CD4-positive, alpha-beta T cell treated with Interleukin-12 subunit alpha and Interleukin-12 subunit beta, for 1 hour (primary cell): ENCODE measurements around the gene KCNQ1OT1.

Experiments
- DNase-seq: peaks from one replicate; pipeline ENCODE4 v3.0.0-alpha.2; 2020

The KCNQ1OT1 gene

GRCh38 chr11:2590965-2591754 is 108.6 kb downstream of the KCNQ1OT1 start:
- DNase-seq, result no peak

- DNase-seq, result no peak
Observed at GRCh38 chr11:2590131-2590964, 109.4 kb downstream of the KCNQ1OT1 start.

GRCh38 chr11:2589538-2589934 is 110.3 kb downstream of the KCNQ1OT1 start:
- no peak for DNase-seq

- no peak for DNase-seq
Observed at GRCh38 chr11:2588809-2589537, 110.8 kb downstream of the KCNQ1OT1 start.

GRCh38 chr11:2587976-2588748 is 111.6 kb downstream of the KCNQ1OT1 start:
- no peak for DNase-seq

- no peak for DNase-seq
Observed at GRCh38 chr11:2587132-2587930, 112.5 kb downstream of the KCNQ1OT1 start.

- no peak for DNase-seq
Observed at GRCh38 chr11:2586793-2587131, 113.0 kb downstream of the KCNQ1OT1 start.

GRCh38 chr11:2586087-2586792 is 113.6 kb downstream of the KCNQ1OT1 start:
- DNase-seq, result no peak

- no peak for DNase-seq
Observed at GRCh38 chr11:2585566-2586086, 114.2 kb downstream of the KCNQ1OT1 start.

- DNase-seq, result no peak
Observed at GRCh38 chr11:2584812-2585565, 114.8 kb downstream of the KCNQ1OT1 start.

GRCh38 chr11:2584434-2584811 is 115.4 kb downstream of the KCNQ1OT1 start:
- no peak for DNase-seq

- DNase-seq, result no peak
Observed at GRCh38 chr11:2583605-2583958, 116.2 kb downstream of the KCNQ1OT1 start.

GRCh38 chr11:2582946-2583604 is 116.7 kb downstream of the KCNQ1OT1 start:
- no peak for DNase-seq

GRCh38 chr11:2582351-2582945 is 117.3 kb downstream of the KCNQ1OT1 start:
- DNase-seq, result no peak

- DNase-seq, result no peak
Observed at GRCh38 chr11:2581931-2582350, 117.9 kb downstream of the KCNQ1OT1 start.

- DNase-seq, result no peak
Observed at GRCh38 chr11:2581151-2581930, 118.5 kb downstream of the KCNQ1OT1 start.

GRCh38 chr11:2580571-2581001 is 119.2 kb downstream of the KCNQ1OT1 start:
- no peak for DNase-seq

GRCh38 chr11:2580061-2580421 is 119.8 kb downstream of the KCNQ1OT1 start:
- no peak for DNase-seq
